ENCODE results near the gene HIPK2.

DNA sequence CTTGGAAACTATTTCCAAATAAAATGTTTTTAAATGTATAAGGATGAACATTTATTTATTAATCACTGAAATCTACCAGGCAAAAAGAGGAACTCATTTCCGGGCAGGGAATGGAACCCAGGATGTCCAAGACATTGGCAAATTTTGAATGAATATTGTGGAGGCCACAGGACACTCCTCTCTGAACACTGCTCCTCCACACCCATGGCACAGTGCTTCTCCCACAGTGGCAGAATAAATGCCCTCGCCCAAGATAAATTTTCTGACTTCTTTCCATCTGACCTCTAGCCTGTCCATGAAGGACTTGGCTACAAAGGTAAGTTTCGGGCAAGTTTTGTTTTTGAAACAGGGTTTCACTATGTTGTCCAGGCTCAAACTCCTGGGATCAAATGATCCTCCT, 39.0 kb downstream of the HIPK2 start:
- TF ChIP-seq, protein P1, sequence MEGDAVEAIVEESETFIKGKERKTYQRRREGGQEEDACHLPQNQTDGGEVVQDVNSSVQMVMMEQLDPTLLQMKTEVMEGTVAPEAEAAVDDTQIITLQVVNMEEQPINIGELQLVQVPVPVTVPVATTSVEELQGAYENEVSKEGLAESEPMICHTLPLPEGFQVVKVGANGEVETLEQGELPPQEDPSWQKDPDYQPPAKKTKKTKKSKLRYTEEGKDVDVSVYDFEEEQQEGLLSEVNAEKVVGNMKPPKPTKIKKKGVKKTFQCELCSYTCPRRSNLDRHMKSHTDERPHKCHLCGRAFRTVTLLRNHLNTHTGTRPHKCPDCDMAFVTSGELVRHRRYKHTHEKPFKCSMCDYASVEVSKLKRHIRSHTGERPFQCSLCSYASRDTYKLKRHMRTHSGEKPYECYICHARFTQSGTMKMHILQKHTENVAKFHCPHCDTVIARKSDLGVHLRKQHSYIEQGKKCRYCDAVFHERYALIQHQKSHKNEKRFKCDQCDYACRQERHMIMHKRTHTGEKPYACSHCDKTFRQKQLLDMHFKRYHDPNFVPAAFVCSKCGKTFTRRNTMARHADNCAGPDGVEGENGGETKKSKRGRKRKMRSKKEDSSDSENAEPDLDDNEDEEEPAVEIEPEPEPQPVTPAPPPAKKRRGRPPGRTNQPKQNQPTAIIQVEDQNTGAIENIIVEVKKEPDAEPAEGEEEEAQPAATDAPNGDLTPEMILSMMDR (IDR thresholded peaks at IDR 0.05): no peak
- TF ChIP-seq EP300 (IDR thresholded peaks at IDR 0.05): no peak
- no peak for TF ChIP-seq POLR2A (IDR thresholded peaks at IDR 0.05; ENCODE audit: low read depth)
- TF ChIP-seq POLR2AphosphoS5 (IDR thresholded peaks at IDR 0.05): no peak
